CD4-positive, CD25-positive, alpha-beta regulatory T cell (primary cell): ENCODE measurements around the gene CISH. TPM values are rescaled to one million over a fixed set of nuclear protein-coding genes. Genes with fewer than 3 reads are reported as not detected.

Experiments
- ATAC-seq, 2 donors: fragments of 150-1000 bp; cut with Tn5 transposase; one replicate each; pipeline ENCODE4 v1.10.0; 2021; ENCODE audit warnings: low read depth in 2 of 2, moderate number of reproducible peaks in 2 of 2, moderate library complexity in 1 of 2
- DNase-seq, 3 donors: peaks; one replicate each; pipeline versions ENCODE4 v3.0.0 to v3.0.0-alpha.2; 2012 to 2022; ENCODE audit warnings: mixed read lengths in 1 of 3
- H3K27ac ChIP-seq: one replicate; pipeline ENCODE4 v1.7.0; 2013; ENCODE audit warnings: mild to moderate bottlenecking, low read length; ENCODE audit not compliant: insufficient read depth, poor library complexity, severe bottlenecking
- H3K27me3 ChIP-seq: one replicate; pipeline ENCODE4 v1.7.0; 2013; ENCODE audit warnings: low read length; ENCODE audit not compliant: control insufficient read depth, insufficient read depth
- H3K36me3 ChIP-seq: one replicate; pipeline ENCODE4 v1.7.0; 2013; ENCODE audit warnings: mild to moderate bottlenecking, low read length, moderate library complexity; ENCODE audit not compliant: control insufficient read depth, insufficient read depth
- H3K4me1 ChIP-seq: 2 replicates; pipeline ENCODE4 v1.7.0; 2013; ENCODE audit warnings: mild to moderate bottlenecking, low read length; ENCODE audit not compliant: insufficient read depth, control insufficient read depth, poor library complexity, severe bottlenecking
- H3K4me3 ChIP-seq: one replicate; pipeline ENCODE4 v1.7.0; 2013; ENCODE audit warnings: low read depth, mild to moderate bottlenecking, low read length, moderate library complexity
- H3K9me3 ChIP-seq, 2 experiments: 1 replicate in 1 of 2; 2 replicates in 1 of 2; pipeline ENCODE4 v1.7.0; 2013; ENCODE audit warnings: low read length in 2 of 2, mild to moderate bottlenecking in 1 of 2, moderate library complexity in 1 of 2; ENCODE audit not compliant: control insufficient read depth in 2 of 2
- H3K27ac Mint-ChIP-seq, 3 donors: one replicate each; pipeline ENCODE4 v1.8.0; 2020 to 2022; ENCODE audit warnings: mild to moderate bottlenecking in 3 of 3, mixed read lengths in 3 of 3, moderate library complexity in 2 of 3
- H3K27me3 Mint-ChIP-seq: one replicate; pipeline ENCODE4 v1.8.0; 2022; ENCODE audit warnings: mild to moderate bottlenecking, mixed read lengths
- H3K36me3 Mint-ChIP-seq: one replicate; pipeline ENCODE4 v1.8.0; 2020; ENCODE audit warnings: mixed read lengths
- H3K4me1 Mint-ChIP-seq, 4 donors: one replicate each; pipeline ENCODE4 v1.8.0; 2020 to 2022; ENCODE audit warnings: mixed read lengths in 4 of 4, mild to moderate bottlenecking in 1 of 4
- H3K4me3 Mint-ChIP-seq, 4 donors: one replicate each; pipeline ENCODE4 v1.8.0; 2020 to 2022; ENCODE audit warnings: mild to moderate bottlenecking in 4 of 4, mixed read lengths in 4 of 4, moderate library complexity in 3 of 4
- H3K9me3 Mint-ChIP-seq, 7 donors: one replicate each; pipeline ENCODE4 v1.8.0; 2020 to 2022; ENCODE audit warnings: mixed read lengths in 7 of 7, mild to moderate bottlenecking in 3 of 7, moderate library complexity in 2 of 7
- polyA plus RNA-seq, 4 donors: library from polyadenylated mRNA; unstranded; fragments of 300-500 nt; fragmentation: Illumina TruSeq; gene quantifications; one replicate each; pipeline ENCODE4 v1.2.3, GENCODE V29; 2021
- total RNA-seq: library from RNA; stranded (reverse); gene quantifications from one replicate; pipeline ENCODE4 v1.2.3, GENCODE V29; 2022

CISH gene
- total and polyA plus RNA-seq, 5 donors from 2014 or later: 23.4 to 66.7 (median 57.0) TPM

DNA sequence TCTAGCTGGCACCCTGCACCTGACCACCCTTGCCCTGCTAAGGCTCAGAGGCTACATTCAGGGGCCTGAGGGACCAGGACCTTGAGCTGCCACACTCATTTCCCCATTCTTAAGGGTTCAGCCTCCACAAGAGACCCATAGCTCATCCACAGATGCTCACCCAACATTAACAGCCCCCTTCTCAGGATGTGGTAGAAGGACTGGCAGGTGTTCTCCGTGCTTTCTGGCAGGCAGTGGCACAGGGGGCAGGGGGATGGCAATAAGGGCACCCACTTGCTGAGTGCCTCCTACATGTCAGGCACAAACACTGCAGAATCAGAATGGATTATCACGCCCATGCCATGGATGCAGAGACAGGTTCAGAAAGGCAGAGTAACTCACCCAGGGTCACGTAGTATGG is 14.8 kb upstream of the CISH start:
- H3K36me3 Mint-ChIP-seq: peaks cover 22% of the 10 kb centered on the region
- H3K36me3 ChIP-seq: peaks cover 11% of the 10 kb centered on the region
- no peak overlapping the region for H3K27ac ChIP-seq
- no peak overlapping the region for H3K4me3 ChIP-seq
- H3K4me3 Mint-ChIP-seq: peak overlapping the region in 3 of 4 donors; percentile 48
- peak overlapping the region in 2 of 3 donors; percentile 71 to 84 for H3K27ac Mint-ChIP-seq
- peak in 1 of 3 donors; percentile 12 for DNase-seq
- H3K4me1 Mint-ChIP-seq: peaks cover 15 to 96% (median 70%) of the 10 kb centered on the region in 4 donors
- no peak for ATAC-seq
- H3K27me3 ChIP-seq: no peaks in the 10 kb centered on the region
- H3K27me3 Mint-ChIP-seq: no peaks in the 10 kb centered on the region
- H3K4me1 ChIP-seq: peaks cover 93% of the 10 kb centered on the region
- no peaks in the 10 kb centered on the region for H3K9me3 Mint-ChIP-seq
- no peaks in the 10 kb centered on the region for H3K9me3 ChIP-seq

DNA sequence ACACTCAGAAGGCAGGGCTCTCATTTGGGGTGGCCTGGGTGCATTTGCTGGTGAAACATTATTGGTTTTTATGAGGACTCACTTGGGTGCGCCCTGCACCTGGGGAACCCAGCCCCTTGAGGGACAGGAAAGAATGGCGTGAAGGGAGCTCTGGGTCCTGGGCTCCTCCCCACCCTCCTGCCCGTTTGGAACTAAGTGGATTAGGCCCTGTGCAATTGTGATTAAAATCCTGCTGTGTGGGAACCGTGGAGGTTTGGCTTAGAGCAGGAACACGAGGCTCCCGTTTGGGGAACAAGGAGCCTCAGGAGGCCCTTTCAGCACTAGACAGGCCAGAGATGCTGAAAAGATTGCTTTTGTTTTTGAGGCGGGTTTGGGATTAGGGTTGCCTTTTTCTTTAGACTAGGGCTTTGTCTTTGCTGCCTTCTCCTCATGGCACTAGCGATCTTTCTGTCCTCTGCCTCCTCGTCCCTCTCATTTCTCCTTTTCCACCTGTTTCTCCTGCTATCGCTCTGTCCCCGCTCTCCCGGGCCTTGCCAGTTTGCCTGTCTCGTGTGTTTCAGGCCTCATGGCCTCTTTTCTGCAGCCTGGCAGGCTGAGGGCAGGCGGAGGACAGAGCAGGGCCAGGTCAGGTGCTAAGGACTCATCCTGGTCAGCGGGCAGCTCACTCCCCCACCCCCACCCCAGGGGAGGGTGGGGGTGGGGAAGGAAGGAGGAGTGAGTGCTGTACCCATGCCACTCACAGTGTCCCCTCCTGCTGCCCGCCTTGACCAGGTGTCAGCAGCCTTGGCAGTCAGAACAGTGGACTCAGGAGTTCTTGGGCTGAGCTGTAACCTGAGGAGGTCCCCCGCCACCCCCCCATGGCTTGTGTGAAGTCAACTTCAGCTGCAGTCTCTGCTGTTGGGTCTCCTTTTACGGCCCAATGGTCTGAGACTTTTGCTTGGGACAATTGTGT is 13.9 kb upstream of the CISH start:
- Histone ChIP-seq H3K9me3 (no peaks in the 10 kb centered on the region), H3K4me1 (peaks cover 92% of the 10 kb centered on the region), H3K27me3 (no peaks in the 10 kb centered on the region), H3K27ac (peak overlapping the region; percentile 68), H3K36me3 (peaks cover 8% of the 10 kb centered on the region), H3K4me3 (no peak overlapping the region)
- peak overlapping the region in 3 of 4 donors; percentile 8 to 82 (median 79) for H3K4me3 Mint-ChIP-seq
- H3K4me1 Mint-ChIP-seq: peaks cover 13 to 94% (median 71%) of the 10 kb centered on the region in 4 donors
- no peaks in the 10 kb centered on the region for H3K9me3 Mint-ChIP-seq
- ATAC-seq: no peak
- H3K36me3 Mint-ChIP-seq: peaks cover 22% of the 10 kb centered on the region
- peak overlapping the region; percentile 82 to 96 (median 87) for H3K27ac Mint-ChIP-seq
- no peaks in the 10 kb centered on the region for H3K27me3 Mint-ChIP-seq
- DNase-seq: no peak

DNA sequence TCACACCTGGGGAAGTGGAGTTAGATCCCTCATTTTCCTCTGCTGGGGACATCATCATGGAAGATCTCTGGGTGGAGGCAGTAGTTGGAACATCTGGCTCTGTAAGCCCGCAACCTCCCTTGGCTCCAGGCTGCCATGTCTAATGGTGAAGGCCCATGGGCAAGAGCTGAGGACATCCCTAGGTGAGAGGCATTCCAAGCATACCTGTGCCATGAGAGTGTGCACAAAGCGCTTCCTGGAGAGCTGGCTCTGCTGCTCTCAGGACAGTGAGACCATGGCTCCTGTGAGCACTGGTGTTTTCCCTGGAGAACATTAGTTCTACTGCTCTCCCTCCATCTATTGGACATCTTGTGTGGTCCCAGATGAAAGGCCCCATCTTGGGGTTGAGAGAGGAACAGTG is 13.1 kb upstream of the CISH start:
- peaks cover 8% of the 10 kb centered on the region for H3K36me3 ChIP-seq
- ATAC-seq (no peak), DNase-seq (no peak)
- Mint-ChIP-seq H3K36me3 (peaks cover 22% of the 10 kb centered on the region), H3K4me3 (peak overlapping the region in 3 of 4 donors; percentile 77 to 82 (median 79)), H3K4me1 (peaks cover 13 to 94% (median 69%) of the 10 kb centered on the region in 4 donors), H3K9me3 (no peaks in the 10 kb centered on the region), H3K27ac (peak overlapping the region; percentile 87 to 99 (median 96)), H3K27me3 (no peaks in the 10 kb centered on the region)
- peaks cover 92% of the 10 kb centered on the region for H3K4me1 ChIP-seq
- H3K27ac ChIP-seq: peak overlapping the region; percentile 68
- H3K9me3 ChIP-seq: no peaks in the 10 kb centered on the region
- H3K4me3 ChIP-seq: peak overlapping the region; percentile 67
- no peaks in the 10 kb centered on the region for H3K27me3 ChIP-seq

DNA sequence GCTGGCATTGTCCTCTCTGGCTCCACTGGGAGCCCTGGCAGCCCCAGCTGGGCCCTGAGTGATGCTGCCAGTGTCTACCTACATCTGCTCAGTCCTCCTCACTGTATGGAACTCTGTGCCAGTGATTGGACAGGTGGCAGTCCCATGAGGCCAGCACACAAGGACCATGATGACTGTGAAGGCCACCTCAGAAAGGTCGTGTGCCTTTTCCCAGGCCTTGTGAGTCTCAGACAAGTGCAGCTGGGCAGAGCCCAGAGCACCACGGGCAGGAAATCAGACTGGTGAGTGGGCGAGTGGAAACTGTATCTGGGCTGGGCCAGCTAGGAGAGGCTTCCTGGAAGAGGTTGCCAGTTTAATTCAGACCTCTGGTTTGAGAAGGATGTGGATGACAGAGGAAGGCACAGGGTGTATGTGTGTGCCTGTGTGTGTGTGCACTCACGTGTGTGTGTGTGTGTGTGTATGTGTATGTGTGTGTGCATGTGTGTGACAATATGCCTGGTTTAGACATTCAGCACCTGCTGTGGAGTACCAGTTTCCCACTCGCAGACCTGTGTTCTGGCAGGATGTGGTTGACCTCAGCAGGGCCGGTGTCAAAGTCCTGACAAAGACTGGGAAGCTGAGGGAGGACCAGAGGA is 12.4 kb upstream of the CISH start:
- Histone ChIP-seq H3K27me3 (no peaks in the 10 kb centered on the region), H3K27ac (peak overlapping the region; percentile 68), H3K9me3 (no peaks in the 10 kb centered on the region), H3K36me3 (peaks cover 8% of the 10 kb centered on the region), H3K4me1 (peaks cover 92% of the 10 kb centered on the region), H3K4me3 (peak overlapping the region; percentile 67)
- H3K9me3 Mint-ChIP-seq: no peaks in the 10 kb centered on the region
- peak; percentile 55 to 63 for ATAC-seq
- peak in 2 of 3 donors; percentile 32 to 87 for DNase-seq
- H3K4me1 Mint-ChIP-seq: peaks cover 13 to 95% (median 70%) of the 10 kb centered on the region in 4 donors
- H3K27ac Mint-ChIP-seq: peak overlapping the region; percentile 87 to 99 (median 96)
- H3K4me3 Mint-ChIP-seq: peak overlapping the region; percentile 77 to 94 (median 80)
- H3K36me3 Mint-ChIP-seq: peaks cover 22% of the 10 kb centered on the region
- no peaks in the 10 kb centered on the region for H3K27me3 Mint-ChIP-seq

DNA sequence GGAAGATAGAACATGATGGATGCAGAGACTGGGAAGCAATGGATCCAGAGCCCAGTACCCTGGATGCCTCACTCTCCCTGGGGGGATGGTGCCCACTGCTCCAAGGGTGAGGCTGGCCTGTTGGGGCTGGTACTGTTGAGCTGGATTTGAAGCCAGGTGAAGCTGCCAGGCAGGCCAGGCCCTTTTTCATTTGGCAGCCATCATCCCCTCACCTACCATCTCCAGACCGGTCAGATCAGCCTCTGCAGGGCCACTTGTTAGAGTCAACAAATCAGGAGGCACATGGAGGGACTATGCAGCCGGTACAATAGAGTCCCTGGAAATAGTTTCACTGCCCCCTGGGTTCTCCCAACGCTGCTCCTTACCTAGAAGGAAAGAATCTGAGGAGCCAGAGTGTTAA is 11.3 kb upstream of the CISH start:
- no peaks in the 10 kb centered on the region for H3K9me3 ChIP-seq
- peak overlapping the region; percentile 68 for H3K27ac ChIP-seq
- no peak for DNase-seq
- peaks cover 95% of the 10 kb centered on the region for H3K4me1 ChIP-seq
- no peak for ATAC-seq
- H3K36me3 ChIP-seq: peaks cover 8% of the 10 kb centered on the region
- Mint-ChIP-seq H3K4me3 (peak overlapping the region in 3 of 4 donors; percentile 15 to 79 (median 61)), H3K36me3 (peaks cover 21% of the 10 kb centered on the region), H3K4me1 (peaks cover 13 to 95% (median 68%) of the 10 kb centered on the region in 4 donors), H3K9me3 (no peaks in the 10 kb centered on the region), H3K27me3 (no peaks in the 10 kb centered on the region), H3K27ac (peak overlapping the region; percentile 87 to 99 (median 96))
- no peak overlapping the region for H3K4me3 ChIP-seq
- H3K27me3 ChIP-seq: no peaks in the 10 kb centered on the region

DNA sequence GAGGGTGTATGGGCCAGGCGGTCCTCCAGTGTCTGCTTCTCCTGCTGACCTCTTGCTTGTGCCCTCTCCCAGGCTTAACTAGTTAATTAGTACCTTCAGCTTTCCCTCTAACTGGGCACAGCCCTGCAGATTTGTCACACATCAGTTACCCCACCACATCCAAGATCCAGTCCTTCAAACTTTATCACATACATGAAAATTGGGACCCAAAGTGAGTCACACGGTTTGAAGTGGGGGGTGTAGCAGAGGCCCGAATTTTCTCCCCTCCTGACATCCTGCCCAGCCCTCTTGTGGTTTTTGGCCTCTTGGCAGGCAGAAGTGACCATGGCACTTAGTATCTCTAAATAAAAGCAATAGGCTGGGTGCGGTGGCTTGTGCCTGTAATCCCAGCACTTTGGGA is 9.2 kb upstream of the CISH start:
- peaks cover 8% of the 10 kb centered on the region for H3K36me3 ChIP-seq
- H3K4me1 ChIP-seq: peaks cover 88% of the 10 kb centered on the region
- Mint-ChIP-seq H3K9me3 (peaks cover 0 to 3% (median 0%) of the 10 kb centered on the region in 7 donors), H3K4me3 (peak overlapping the region; percentile 89 to 94 (median 92)), H3K36me3 (peaks cover 12% of the 10 kb centered on the region), H3K4me1 (peaks cover 13 to 87% (median 65%) of the 10 kb centered on the region in 4 donors), H3K27ac (peak overlapping the region; percentile 90 to 95 (median 94)), H3K27me3 (no peaks in the 10 kb centered on the region)
- no peaks in the 10 kb centered on the region for H3K9me3 ChIP-seq
- peak overlapping the region; percentile 55 for H3K27ac ChIP-seq
- H3K4me3 ChIP-seq: peak overlapping the region; percentile 54
- no peaks in the 10 kb centered on the region for H3K27me3 ChIP-seq
- ATAC-seq (no peak), DNase-seq (no peak)

DNA sequence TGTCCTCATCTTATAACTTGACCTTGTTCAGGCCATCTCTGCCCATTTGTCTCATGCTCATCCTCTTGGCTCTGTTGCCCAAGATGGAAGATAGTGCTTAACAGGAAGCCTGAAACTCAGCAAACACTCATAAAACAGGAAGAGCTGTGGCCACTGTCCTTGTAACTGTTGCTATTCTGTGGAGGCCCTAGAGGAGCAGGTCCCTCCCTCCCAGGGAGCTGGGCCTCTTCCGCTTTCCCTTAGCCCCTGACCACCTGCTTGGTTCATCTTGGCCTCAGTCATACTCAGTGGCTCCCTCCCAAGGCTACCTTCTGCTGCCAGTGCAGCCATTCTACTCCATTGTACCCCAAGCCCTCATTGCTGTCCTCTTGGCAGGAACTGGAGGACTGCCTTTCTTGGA is 8.8 kb upstream of the CISH start:
- Mint-ChIP-seq H3K4me3 (peak overlapping the region; percentile 89 to 94 (median 92)), H3K27ac (peak overlapping the region; percentile 90 to 95 (median 94)), H3K36me3 (peaks cover 12% of the 10 kb centered on the region), H3K27me3 (no peaks in the 10 kb centered on the region), H3K4me1 (peaks cover 13 to 88% (median 65%) of the 10 kb centered on the region in 4 donors), H3K9me3 (peaks cover 0 to 3% (median 0%) of the 10 kb centered on the region in 7 donors)
- H3K36me3 ChIP-seq: peaks cover 8% of the 10 kb centered on the region
- no peaks in the 10 kb centered on the region for H3K9me3 ChIP-seq
- H3K27ac ChIP-seq: peak overlapping the region; percentile 55
- peak overlapping the region; percentile 54 for H3K4me3 ChIP-seq
- DNase-seq: peak in 1 of 3 donors; percentile 40
- peaks cover 88% of the 10 kb centered on the region for H3K4me1 ChIP-seq
- no peaks in the 10 kb centered on the region for H3K27me3 ChIP-seq
- no peak for ATAC-seq
